CD4-positive, alpha-beta T cell treated with Interleukin-12 subunit alpha and Interleukin-12 subunit beta, for 1 hour (primary cell): Measurements from ENCODE around the gene OTULINL.
A peak's percentile ranks its signal among the peaks of the same experiment; 100 is the strongest.

Experiments used
- DNase-seq: peaks from one replicate; pipeline ENCODE4 v3.0.0-alpha.2; 2020

The OTULINL gene

GRCh38 chr5:14577971-14578370 is 3.6 kb upstream of the OTULINL start:
- DNase-seq = no peak

DNA sequence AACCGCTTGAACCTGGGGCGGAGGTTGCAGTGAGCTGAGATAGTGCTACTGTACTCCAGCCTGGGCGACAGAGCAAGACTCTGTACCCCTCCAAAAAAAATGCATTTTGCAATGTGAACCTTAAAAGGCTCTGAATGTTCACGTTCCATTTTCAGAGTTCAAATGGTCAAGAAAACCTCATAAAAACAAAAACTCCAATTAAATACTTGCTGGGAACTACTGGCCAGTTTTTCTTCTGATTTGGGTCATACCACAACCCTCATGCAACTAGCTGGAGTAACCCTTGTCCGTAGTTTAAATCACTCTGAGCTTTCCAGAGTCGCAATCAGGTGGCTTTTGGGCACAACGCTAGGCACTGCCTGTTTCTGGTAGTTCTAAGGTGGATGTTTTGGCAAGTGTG is 2.3 kb upstream of the OTULINL start:
- no peak for DNase-seq

DNA sequence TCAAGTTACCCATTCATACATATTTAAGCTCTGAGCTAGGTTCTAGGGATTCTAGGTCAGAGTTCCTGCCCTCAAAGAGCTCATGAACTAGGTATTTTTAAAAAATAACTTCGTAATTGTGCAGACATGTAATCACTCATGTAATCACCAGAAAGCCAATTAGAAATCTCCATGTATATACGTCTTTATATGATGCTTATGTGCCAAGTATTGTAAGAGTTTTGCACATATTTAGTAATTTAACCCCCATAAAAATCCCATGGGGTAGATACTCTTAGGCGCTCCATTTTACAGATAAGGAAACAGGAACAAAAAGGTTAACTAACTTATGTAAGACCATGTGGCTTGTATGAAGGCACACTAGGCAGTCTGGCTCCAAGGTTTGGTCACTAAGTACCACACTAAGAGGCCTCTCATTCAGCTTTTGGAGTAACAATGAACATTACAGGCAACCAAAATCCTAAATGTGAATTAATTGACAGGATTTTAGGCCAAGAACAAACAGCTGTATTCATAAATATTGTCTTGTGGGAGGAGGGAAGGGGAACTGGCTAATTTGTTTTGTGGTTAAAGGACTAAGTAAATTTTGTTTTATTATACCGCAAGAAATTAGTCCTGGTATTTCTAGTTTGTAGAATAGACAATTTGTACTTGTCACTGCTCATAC is 1.7 kb upstream of the OTULINL start:
- no peak for DNase-seq

GRCh38 chr5:14580398-14581034 is 1.1 kb upstream of the OTULINL start:
- no peak for DNase-seq

DNA sequence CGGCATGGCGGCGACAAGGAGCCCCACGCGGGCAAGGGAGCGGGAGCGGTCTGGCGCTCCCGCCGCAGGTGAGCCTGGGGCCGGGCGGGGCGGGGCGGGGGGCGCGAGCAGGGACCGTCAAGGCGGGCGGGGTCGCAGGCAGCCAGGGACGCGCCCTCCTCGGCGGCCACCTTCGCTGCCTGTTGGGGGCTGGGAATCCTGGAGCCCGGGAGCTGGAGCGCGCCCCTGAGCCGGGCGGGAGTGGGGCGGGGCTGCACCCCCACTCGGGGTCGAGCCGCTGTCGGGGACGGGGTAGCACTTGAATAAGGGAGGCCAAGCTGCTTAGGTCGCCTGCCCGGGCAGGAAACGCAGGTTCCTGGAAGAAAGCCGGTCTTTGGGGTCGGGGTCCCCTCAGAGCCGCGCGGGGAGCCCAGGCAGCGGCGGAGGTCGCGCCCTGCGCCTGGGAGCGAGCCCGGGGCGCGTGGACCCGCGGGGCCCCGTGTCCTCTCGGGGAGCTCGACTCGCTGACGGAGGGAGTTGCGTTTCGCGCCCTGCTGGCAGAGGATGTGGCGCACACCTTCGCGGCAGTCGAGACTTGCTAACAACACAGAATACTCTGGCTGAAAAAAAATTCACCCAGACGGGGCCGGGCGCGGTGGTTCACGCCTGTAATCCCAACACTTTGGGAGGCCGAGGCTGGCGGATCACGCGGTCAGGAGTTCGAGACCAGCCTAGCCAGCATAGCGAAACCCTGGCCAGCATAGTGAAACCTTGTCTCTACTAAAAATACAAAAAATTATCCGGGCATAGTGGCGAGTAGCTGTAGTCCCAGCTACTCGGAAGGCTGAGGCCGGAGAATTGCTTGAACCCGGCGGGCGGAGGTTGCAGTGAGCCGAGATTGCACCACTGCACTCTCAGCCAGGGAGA is 552 bp downstream of the OTULINL start:
- peak; percentile 87 for DNase-seq

DNA sequence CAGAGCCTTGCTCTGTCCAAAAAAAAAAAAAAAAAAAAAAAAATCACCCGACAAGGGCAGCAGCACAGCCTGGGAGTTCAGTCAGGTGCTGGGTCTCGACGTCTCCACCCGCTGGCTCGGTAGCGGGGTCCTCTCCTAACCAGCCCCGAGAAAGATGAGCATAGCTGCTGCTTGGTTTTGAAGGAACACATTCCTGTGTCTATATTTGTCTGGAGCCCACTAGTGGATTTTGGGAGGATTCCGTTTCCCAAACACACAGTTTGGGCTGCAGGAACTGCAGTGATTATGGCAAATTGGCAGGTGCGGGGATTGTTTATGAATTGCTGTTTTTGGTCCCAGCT is 1.2 kb downstream of the OTULINL start:
- DNase-seq = no peak

- DNase-seq = no peak
These were observed 3.3 kb downstream of the OTULINL start for GRCh38 chr5:14584848-14585247.

DNA sequence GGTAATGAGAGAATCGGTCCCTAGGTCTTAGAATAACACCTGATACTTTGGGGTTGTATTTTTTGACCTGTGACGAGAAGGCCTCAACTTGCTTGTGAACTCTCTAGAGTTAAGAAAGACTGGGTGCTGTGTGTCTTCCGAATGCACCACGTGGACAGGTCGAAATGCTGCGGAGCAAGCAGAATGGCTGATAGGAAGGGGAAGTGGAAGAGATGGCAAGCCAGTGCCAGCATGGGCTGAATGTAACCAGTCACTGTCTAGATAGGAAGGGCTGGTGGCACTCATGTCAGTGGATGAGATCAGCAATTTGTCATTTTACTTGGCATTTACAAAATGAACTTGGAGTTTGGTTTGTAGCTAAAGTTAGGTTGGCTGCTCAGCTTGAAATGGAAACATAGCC is 5.6 kb downstream of the OTULINL start:
- no peak for DNase-seq

GRCh38 chr5:14588145-14588544 is 6.6 kb downstream of the OTULINL start:
- DNase-seq = no peak

DNA sequence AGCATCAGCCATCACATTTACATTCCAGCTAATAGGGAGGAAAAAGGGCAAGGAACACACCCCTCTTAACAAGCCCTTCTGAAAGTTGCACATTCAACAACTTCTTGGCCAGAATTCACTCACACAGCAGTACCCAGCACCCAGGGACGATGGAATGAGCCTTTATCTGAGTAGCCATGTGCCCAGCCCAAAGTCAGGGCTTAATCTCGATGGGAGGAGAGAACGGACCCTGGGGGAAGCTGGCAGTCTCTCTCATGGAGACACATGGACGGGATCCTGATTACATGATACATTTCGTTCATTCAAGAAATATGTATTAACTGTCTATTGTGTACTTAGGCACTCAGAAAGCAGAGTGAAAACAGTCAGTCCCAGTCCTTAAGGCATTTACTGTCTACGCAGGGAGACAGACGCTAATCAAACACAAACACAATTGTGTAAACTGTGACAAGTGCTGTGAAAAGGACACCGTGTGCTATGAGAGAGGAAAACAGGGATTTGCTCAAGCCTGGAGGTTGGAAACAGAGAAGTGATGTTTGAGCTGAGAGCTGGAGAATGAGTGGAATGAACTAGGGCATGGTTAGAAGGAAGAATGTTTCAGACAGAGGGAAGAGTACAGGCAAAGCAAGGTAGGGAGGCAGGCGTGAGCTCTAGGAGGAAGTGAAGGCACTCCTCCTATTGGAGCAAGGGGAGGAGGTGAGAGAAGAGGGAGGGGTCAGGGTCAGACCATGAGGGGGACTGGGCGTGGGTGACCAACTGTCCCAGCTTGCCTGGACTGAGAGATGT is 7.4 kb downstream of the OTULINL start:
- DNase-seq = no peak

DNA sequence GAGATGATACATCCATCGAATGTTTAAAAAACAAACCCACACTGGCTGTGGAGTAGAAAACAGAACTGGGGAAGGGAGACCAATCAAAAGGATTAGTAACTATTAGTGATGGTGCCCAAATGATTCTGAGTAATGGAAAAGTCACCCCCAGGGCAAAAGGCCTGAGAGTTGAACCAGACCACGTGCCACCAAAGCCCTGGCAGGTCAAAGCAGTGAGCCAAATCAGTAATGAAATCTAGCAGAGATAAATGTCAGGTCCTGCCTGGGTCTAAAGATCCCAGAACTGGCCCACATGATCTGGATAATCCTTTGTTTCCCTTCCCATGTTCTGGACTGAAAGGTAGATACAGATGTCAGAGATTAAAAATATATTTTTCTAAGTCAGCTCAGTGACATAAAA is 9.4 kb downstream of the OTULINL start:
- no peak for DNase-seq

DNA sequence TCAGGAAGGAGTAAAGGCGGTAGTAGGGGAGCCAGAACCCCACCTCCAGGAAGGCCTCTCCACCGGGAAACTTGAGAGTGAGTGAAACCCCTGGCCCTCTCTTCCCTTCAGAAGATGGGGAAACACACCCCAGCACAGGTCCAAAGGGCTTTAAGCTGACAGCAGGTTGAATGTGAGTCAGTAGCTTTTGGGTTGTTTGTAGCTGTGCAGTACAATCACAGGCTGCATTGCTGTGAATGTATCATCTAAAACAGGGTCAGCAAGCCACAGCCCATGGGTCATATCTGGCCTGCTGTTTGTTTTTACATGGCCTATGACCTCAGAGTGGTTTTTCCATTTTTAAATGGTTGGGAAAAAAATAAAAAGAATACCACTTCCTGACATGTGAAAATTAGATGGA is 10.0 kb downstream of the OTULINL start:
- DNase-seq = no peak

DNA sequence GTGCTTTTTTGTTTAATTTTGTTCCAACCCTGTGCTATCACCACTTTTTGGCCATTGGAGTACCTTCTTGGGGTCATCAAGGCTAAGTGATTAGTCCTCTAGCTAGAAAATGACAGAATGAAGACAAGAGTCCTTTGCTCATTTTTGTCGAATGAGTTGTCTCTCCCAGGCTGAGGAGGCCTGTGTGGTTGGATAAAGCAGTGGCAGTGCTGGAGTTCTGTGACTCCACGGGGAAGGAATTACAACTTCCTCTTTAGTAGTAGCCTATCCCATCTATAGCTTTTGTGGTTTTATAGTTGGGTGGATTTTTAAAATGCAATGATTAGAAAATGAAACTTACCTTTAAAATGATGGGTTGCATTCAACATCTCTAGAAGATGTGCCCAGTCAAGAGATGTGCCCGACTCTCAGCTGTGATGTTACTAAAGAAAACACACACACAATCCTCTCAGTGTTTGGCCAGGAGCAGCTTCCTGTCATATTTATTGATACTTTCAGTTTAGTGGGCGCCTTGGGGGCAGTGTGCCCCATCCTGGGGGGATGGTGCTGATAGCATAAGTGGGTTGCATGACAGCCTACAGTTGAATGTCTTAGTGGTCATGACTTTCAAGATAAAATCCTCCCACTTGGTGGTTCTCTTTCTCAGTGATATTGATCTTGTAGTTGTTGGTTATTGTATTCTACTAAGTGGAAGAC is 11.9 kb downstream of the OTULINL start:
- DNase-seq = peak; percentile 43

DNA sequence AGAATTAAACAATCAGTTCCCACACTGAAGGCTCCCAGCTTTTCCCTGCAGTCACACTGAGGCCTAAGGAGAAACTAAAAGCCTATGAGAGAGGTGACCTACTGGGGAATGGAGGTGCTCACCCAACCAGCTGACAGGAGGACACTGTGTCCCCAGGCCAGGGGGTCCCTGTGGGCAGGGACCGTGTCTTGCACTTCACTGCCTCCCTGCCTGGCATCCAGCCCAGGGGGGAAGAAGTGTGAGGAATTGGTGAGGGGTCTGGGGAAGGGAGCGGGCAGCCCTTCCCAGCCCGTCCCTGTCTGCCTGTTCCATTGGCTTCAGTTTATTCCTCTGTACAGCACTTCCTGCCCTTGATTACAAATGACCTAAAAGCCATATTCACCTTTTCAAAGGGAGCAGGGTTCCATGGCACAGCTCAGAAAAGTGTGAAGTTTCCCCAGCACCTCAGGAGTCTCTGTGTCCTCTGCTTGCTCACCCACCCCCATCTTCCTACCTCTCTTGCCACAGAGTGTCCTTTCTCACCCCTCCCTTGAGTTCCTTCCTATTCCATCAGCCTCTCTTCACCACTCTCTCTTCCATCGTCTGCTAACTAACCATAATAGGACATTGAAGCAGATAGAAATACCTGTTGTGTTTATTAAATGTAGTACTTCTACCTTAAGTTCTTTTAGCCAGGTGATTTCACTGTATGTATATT is 12.9 kb downstream of the OTULINL start:
- DNase-seq = peak; percentile 20

DNA sequence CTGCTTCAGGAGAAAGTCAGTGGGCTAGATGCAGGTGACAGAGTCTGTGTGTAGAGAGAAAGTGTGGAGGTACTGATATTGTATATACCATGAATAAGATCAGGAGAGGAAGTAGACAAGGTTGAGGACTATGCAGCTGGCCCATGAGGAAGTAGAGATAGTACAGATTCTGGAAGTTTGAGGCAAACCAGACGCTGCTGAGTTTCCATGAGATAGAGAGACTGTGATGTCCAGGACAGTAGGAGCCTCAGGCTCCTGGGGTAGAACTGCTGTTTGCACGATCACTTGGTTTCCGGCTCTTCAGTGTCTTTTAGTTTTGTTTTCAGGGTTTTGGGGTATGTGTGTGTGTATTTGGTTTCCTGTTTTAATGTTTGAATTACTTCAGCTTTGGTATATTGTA is 13.6 kb downstream of the OTULINL start:
- peak; percentile 58 for DNase-seq

- DNase-seq = no peak
These were observed 14.3 kb downstream of the OTULINL start for GRCh38 chr5:14595891-14596290.

DNA sequence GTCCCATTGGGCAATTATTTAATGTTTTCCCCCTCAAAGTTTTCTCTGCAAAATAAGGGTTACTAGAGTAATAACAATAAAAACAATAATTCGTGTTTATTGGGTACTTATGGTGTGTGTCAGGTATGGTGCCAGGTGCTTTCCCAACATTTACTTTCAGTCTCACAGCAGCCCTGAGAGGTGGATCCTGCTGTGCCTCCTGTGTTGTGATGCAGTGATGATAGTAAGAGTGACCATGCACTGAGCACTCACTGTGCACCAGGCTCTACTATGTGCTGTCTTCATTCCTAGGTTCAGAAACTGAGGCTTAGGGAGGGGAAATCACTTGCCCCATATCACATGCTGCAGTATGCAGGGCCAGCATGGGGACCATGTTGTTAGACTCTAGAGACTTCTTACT is 15.5 kb downstream of the OTULINL start:
- DNase-seq = no peak

DNA sequence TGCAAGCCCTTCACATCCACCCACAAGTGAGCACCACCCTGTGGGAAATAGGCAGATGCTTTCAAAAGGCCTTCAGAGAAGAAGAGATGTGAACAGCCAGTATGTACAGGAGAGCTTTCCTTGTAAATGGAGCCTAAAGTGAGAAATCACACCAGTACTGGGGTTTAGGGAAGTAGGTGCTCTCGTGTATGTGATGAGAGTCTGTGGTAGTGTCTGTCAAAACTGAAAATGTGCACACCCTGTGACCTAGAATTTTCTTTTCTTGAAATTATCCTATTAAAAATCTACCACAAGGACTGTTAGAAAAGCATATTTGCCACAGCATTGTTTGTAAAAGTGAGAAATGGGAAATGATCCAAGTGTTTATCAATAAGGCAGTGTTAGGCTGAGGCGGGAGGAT is 16.6 kb downstream of the OTULINL start:
- no peak for DNase-seq

DNA sequence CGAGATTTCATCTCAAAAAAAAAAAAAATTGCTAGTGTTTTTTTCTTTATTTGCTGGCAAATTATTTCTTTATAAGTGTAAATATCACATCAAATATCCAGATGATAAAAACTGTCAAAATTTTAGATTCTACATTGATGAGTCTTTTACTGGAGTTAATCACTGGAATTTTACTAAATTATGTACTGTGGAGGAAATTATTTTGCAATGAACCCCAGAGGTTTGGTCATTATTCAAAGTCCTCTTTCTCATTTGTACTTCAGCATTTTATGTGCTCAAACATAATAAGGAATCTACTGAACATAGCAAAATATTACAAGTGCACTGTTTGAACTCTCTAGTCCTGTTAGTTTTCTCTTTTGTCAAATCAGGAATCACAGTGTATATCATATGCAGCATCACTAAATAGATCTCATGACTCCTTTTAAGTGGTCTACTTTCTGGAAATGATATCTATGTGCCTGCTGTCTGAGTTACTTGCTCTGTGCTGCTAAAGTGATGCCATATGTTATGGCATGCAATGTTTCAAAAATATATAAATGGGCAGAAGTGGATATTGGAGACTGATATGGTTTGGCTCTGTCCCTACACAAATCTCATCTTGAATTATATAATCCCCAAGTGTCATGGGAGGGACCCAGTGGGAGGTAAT is 18.0 kb downstream of the OTULINL start:
- no peak for DNase-seq

GRCh38 chr5:14600846-14601245 is 19.3 kb downstream of the OTULINL start:
- DNase-seq = no peak

GRCh38 chr5:14603141-14603540 is 21.5 kb downstream of the OTULINL start:
- no peak for DNase-seq
